Measurements from ENCODE around the gene DDX21.
"Not testable (repeated sequence)": the region's sequence is repeated elsewhere in the genome, so short reads cannot be mapped to it uniquely, and the experiment has no call there.

Gene DDX21

DNA sequence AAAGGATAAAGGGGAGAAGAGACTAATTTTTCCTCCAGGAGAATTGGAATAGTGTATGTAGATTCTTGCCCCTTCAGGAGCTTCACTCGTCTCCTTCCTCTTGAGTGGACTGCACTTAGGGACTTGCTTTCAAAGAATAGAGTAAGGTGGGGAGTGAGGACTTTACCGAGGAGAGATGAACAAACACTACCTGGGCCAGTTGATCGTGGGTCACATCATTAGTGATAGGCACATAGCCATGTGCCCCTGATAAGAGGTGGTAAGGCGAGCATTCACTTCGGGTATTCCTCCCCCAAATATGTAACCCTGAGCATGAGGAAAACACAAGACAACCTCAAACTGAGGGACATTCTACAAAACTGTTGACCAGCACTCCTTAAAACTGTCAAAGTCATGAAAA, 18.0 kb downstream of the DDX21 start:
- TF ChIP-seq, protein P1, sequence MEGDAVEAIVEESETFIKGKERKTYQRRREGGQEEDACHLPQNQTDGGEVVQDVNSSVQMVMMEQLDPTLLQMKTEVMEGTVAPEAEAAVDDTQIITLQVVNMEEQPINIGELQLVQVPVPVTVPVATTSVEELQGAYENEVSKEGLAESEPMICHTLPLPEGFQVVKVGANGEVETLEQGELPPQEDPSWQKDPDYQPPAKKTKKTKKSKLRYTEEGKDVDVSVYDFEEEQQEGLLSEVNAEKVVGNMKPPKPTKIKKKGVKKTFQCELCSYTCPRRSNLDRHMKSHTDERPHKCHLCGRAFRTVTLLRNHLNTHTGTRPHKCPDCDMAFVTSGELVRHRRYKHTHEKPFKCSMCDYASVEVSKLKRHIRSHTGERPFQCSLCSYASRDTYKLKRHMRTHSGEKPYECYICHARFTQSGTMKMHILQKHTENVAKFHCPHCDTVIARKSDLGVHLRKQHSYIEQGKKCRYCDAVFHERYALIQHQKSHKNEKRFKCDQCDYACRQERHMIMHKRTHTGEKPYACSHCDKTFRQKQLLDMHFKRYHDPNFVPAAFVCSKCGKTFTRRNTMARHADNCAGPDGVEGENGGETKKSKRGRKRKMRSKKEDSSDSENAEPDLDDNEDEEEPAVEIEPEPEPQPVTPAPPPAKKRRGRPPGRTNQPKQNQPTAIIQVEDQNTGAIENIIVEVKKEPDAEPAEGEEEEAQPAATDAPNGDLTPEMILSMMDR (conservative IDR thresholded peaks at IDR 0.05; ENCODE audit: low read depth, low read length): no peak
- DNase-seq (ENCODE audit: low read depth): no peak
- H3K4me3 ChIP-seq (ENCODE audit: low read length): no peak overlapping the region

DNA sequence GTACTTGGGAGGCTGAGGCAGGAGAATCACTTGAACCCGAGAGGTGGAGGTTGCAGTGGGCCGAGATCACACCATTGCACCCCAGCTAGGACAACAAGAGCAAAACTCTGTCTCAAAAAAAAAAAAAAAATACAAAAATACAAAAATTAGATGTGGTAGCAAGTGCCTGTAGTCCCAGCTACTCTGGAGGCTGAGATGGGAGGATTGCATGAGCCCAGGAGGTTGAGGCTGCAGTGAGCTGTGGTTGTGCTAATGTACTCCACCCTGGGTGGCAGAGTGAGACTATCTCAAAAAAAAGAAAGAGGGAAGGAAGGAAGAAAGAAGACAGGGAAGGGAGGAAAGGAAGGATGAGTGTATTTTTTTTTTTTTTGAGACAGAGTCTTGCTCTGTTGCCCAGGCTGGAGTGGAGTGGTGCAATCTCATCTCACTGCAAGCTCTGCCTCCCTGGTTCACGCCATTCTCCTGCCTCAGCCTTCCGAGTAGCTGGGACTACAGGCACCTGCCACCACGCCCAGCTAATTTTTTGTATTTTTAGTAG, 20.0 kb downstream of the DDX21 start:
- DNase-seq (ENCODE audit: low read depth); H3K4me3 ChIP-seq (ENCODE audit: low read length): not testable (repeated sequence)

DNA sequence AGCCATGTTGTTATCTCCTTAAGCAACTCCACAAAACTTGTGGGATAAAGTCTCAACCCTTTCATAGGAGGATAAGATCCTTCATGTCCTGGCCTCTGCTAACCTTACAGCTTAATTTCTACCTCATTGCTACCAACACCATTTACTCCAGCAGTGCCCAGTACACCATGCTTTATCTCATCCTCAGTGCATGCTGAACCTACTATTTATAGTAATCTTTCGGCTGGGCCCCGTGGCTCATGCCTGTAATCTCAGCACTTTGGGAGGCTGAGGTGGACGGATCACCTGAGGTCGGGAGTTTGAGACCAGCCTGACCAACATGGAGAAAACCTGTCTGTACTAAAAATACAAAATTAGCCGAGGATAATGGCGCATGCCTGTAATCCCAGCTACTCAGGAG, 23.8 kb downstream of the DDX21 start:
- not testable (repeated sequence) for H3K4me3 ChIP-seq (ENCODE audit: low read length); DNase-seq (ENCODE audit: low read depth)

DNA sequence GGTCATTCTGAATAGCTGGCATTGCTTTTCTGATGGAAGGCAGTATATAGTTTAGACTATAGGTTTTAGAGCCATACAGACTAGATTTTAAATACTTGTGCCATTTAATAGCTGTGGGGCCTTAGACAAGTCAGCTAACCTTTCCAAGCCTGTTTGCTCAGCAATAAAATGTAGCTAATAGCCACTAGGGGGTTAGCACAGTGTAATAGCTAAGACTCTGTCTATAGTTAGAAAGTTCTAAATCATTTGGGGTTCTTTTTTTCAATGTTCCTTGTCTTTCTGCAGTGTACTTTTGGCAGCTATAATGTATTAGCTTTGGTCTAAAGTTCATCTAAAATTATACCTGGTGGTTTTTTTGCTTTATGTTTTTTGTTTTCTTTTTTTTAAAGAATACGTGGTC, 25.1 kb downstream of the DDX21 start:
- H3K4me3 ChIP-seq (ENCODE audit: low read length): no peak overlapping the region
- TF ChIP-seq, protein P1 (conservative IDR thresholded peaks at IDR 0.05; ENCODE audit: low read depth, low read length): peak; percentile 33
- DNase-seq (ENCODE audit: low read depth): no peak

DNA sequence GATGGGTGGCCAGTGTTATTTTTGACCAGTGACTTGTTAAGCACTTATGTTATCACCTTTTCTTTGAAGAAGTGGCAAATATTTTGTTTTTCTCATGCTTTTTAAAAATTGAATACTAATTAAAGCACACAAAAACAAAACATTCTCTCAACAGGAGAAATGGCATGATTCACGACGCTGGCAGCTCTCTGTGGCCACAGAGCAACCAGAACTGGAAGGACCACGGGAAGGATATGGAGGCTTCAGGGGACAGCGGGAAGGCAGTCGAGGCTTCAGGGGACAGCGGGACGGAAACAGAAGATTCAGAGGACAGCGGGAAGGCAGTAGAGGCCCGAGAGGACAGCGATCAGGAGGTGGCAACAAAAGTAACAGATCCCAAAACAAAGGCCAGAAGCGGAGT, 26.4 kb downstream of the DDX21 start:
- no peak overlapping the region for H3K4me3 ChIP-seq (ENCODE audit: low read length)
- TF ChIP-seq, protein P1 (conservative IDR thresholded peaks at IDR 0.05; ENCODE audit: low read depth, low read length): no peak
- no peak for DNase-seq (ENCODE audit: low read depth)

DNA sequence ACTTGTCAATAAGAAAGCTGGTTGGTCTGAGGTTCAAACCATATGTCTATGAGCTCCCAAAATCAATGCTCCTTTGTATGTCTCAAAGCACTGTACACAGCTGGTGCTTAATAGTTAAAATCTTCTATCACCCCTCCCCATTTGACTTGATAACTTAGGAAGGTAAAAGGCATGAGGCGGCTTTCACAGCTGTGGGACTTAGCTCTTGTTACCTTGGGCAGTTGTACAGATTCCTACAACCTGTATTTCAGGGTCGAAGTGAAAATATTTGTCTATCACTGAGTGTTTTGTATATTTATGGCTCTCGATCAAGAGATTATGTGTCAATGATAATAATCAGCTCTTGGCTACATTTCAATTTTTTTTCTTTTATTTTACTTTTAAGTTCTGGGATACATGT, 31.6 kb downstream of the DDX21 start:
- TF ChIP-seq, protein P1 (conservative IDR thresholded peaks at IDR 0.05; ENCODE audit: low read depth, low read length): no peak
- H3K4me3 ChIP-seq (ENCODE audit: low read length): no peak overlapping the region

DNA sequence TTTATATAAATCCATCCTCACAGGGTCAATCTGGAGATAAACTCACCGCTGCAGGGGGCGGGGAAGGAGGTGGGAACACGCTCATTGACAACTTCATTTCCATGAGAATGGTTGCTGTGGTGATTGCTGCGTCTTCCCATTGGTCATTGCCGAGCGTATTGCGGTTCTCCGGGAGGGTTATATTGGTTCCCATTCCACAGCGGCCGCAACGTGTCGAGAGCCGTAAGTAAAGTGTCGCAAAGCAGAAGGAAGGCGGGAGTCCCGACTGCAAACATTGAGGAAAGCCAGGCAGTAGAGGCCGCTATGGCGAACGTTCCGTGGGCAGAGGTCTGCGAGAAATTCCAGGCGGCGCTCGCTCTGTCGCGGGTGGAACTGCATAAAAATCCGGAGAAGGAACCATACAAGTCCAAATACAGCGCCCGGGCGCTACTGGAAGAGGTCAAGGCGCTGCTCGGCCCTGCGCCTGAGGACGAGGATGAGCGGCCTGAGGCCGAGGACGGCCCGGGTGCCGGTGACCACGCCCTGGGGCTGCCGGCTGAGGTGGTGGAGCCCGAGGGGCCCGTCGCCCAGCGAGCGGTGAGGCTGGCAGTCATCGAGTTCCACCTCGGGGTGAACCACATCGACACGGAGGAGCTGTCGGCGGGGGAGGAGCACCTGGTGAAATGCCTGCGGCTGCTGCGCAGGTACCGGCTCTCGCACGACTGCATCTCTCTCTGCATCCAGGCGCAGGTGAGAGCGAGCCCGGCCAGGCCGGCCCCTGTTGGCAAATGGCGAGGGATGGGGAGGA, 32.8 kb downstream of the DDX21 start, which contains the start of gene KIFBP:
TSS of gene KIFBP (plus strand) at position 274 of the 787 bp plus-strand sequence. CDS start at position 304, 30 bp downstream.
- TF ChIP-seq, protein P1 (conservative IDR thresholded peaks at IDR 0.05; ENCODE audit: low read depth, low read length): peak; percentile 57
- peak; percentile 92 for DNase-seq (ENCODE audit: low read depth)
- peak within 1 kb of the TSS; percentile 76 for H3K4me3 ChIP-seq (ENCODE audit: low read length)

More for the DNA sequence above, 31.6 kb downstream of the DDX21 start:
- DNase-seq (ENCODE audit: low read depth): no peak

DNA sequence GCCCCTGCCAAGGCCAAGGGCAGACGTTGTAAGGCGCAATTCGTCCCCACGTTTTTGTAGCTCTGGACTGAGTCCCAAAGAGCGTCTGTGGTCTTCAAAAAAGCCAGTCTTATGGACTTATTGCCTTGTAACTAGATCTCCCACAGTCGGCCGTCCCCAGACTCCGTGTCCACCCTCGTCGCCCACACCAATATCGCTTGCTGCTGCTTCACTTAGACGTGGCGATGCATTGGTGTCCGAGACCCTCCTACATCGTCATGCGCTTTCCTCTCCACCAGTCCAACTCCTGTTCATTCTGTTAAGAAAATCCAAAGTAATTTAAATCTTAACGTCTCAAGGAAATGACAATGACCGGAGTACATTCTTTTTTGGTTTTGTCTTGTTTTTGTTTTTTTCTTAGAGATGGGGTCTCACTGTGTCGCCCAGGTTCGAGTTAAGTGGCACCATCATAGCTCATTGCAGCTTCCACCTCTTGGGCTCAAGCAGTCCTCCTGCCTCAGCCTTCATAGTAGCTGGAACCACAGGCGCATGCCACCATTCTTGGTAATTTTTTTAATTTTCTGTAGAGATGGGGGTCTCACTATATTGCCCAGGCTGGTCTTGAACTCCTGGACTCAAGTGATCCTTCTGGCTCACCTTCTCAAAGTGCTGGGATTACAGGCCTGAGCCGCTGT, 33.5 kb downstream of the DDX21 start:
- H3K4me3 ChIP-seq (ENCODE audit: low read length): peak overlapping the region; percentile 76
- DNase-seq (ENCODE audit: low read depth): no peak
- TF ChIP-seq, protein P1 (conservative IDR thresholded peaks at IDR 0.05; ENCODE audit: low read depth, low read length): no peak
